Transverse colon (tissue), 4 donors: ENCODE measurements around the gene HOXA3. TPM values are rescaled to one million over a fixed set of nuclear protein-coding genes. Genes with fewer than 3 reads are reported as not detected.

Source experiments
- DNase-seq: peaks from one replicate; pipeline ENCODE4 v3.0.0-alpha.2; 2019
- H3K27ac ChIP-seq, 4 donors: fragments of 200-600 bp; sonication (generic); 2 replicates each; pipeline ENCODE4 v1.5.1; 2016 to 2018; ENCODE audit warnings: inconsistent platforms in 4 of 4
- H3K27me3 ChIP-seq: fragments of 200-600 bp; sonication (generic); 2 replicates; pipeline ENCODE4 v1.5.1; 2017; ENCODE audit warnings: inconsistent platforms
- H3K36me3 ChIP-seq, 4 donors: fragments of 200-600 bp; sonication (generic); 2 replicates each; pipeline ENCODE4 v1.5.1; 2017 to 2019; ENCODE audit warnings: inconsistent platforms in 4 of 4
- H3K4me1 ChIP-seq, 4 donors: fragments of 200-600 bp; sonication (generic); 2 replicates each; pipeline ENCODE4 v1.5.1; 2017 to 2020; ENCODE audit warnings: inconsistent platforms in 4 of 4
- H3K4me3 ChIP-seq, 4 donors: fragments of 200-600 bp; sonication (generic); 1 replicate in 1 of 4; 2 replicates in 3 of 4; pipeline versions ENCODE4 v1.5.1 to v1.6.1; 2017 to 2019; ENCODE audit warnings: inconsistent platforms in 4 of 4
- H3K9me3 ChIP-seq, 2 donors: fragments of 200-600 bp; sonication (generic); 2 replicates each; pipeline ENCODE4 v1.5.1; 2017 to 2019; ENCODE audit warnings: inconsistent platforms in 2 of 2
- EP300 ChIP-seq: sonication (generic); formaldehyde crosslinking; IDR thresholded peaks from one replicate; pipeline ENCODE4 v1.6.1; 2017; ENCODE audit warnings: antibody characterized with exemption, low read depth
- POLR2A ChIP-seq: fragments of 450-650 bp; IDR thresholded peaks from one replicate; pipeline ENCODE4 v1.6.1; 2016; ENCODE audit warnings: antibody characterized with exemption, mild to moderate bottlenecking, moderate library complexity
- POLR2AphosphoS5 ChIP-seq, 3 donors: sonication (generic); formaldehyde crosslinking; IDR thresholded peaks; one replicate each; pipeline ENCODE4 v1.6.1; 2016; ENCODE audit warnings: antibody characterized with exemption in 3 of 3
- WGBS, 2 donors: methylation state at CpG; one replicate each; pipeline ENCODE4 v1.1.5; 2018; ENCODE audit warnings: low coverage in 1 of 2; 5-methylcytosine and 5-hydroxymethylcytosine counted together
- in situ Hi-C, 4 donors: fragments of 200-750 bp; cut with MboI; loops; one replicate each; pipeline versions ENCODE4 v1.15.0 to v1.15.1; 2017; ENCODE audit warnings: low sequenced_read_pairs in 3 of 4, low pct_ligation_motif_present in 1 of 4, low pct_unique_long_range_greater_than_20kb in 1 of 4
- intact Hi-C: fragments of 100-400 bp; cut with DNase I; formaldehyde crosslinking; loops from one replicate; pipeline ENCODE4 v1.15.1; 2023; ENCODE audit warnings: low total_unique reads
- total RNA-seq, 4 donors: library from RNA; depleted of rRNA; stranded (reverse); fragments of >200 nt; gene quantifications; one replicate each; pipeline ENCODE4 v1.1.0, GENCODE V29; 2016
- TF ChIP-seq, protein P1 (sequence below), 5 experiments: fragments of 200-600 bp in 3 of 5; fragments of 450-650 bp in 2 of 5; sonication (generic) in 3 of 5; IDR thresholded peaks; 1 replicate in 2 of 5; 2 replicates in 3 of 5; pipeline ENCODE4 v1.5.1; 2016 to 2017; ENCODE audit warnings: antibody characterized with exemption in 5 of 5, inconsistent platforms in 3 of 5, mild to moderate bottlenecking in 2 of 5, moderate library complexity in 1 of 5

HOXA3 gene
- total RNA-seq, 4 donors from 2014 or later: 14.1 to 27.3 (median 15.7) TPM

DNA sequence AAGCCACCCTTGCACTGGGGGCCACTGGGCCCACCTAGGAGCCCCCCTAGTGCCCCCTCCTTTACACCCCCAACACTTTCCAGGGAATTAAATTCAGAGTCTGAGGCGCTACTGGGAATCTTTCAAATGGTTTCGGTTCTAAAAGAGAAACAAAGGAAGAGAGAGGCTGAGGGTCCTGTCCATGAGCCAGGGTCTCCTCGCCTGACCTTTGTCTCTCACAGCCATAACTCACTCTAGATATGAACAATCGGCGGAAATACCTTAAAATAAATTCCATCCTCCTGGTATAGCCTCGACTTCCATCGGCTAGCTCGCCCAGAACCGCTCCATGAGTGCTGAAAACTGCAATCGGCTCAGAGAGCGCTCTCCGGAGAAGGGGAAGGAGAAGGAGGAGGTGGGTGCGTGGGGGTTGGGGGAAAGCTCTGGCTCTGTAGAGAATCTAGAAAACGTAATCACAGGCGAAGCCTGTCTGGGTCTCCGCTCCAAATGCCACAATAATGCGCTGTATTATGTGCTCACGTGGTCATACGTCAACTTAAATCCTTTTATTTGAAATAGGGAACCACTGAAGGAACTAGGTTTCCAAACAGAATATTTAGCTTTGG, 34.4 kb downstream of the HOXA3 start:
- intact Hi-C loops: no loop called here
- no peak for DNase-seq
- in situ Hi-C loops: no loop called here
- Histone ChIP-seq H3K9me3 (no peaks in the 10 kb centered on the region), H3K27me3 (no peaks in the 10 kb centered on the region), H3K4me3 (peak overlapping the region; percentile 6 to 59 (median 26)), H3K36me3 (no peaks in the 10 kb centered on the region), H3K27ac (peak overlapping the region; percentile 90 to 96 (median 92)), H3K4me1 (peaks cover 25 to 92% (median 73%) of the 10 kb centered on the region in 4 donors)
- WGBS, 2 donors: 45 to 77% methylated on average over 8 to 19 of the region's 19 CpGs
- TF ChIP-seq EP300: no peak
- peak in 1 of 3 donors; percentile 19 for TF ChIP-seq POLR2AphosphoS5 (IDR thresholded peaks at IDR 0.05)

DNA sequence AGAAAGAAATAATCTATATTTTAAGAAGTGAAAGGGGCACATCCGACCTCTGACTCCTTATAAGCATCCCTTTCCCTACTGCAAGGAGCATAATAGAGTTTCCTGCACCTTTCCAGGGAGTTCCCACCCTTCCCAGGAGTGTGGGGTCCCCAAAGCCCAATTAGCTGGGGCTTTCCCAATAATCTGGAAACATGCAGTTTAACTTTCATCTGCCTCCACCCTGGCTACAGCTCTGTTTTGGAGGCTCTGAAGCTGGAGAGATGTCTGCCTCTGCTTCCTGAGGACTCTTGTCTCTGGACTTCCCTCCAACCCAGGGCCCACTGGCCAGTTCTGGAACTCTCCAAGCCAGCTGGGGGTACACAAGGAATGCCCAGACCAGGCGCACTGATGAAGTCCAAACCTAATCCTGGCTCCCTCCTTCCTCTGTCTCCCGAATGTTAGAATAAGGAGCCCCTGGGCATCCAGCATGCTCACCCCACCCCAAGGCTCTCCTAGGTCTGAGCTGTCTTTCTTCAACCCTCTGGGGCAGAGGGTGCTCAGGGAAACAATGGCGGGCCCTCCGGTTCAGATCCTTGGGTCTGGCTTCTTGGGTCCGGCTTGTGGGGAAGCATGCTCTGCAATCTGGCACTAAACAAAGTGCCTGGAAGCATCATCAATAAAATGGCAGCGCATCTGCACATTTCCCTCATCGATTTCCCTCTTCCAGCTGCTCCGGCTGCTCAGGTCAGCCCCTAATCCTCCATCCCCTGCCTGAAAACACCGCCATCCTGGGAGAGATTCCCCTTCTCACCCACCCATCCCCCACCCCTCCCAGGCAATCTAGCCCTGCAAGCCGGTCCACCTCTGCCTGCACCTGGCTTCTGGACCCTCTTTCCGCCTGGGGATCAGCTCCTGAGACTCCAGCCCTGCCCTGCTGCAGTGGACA, 35.2 kb downstream of the HOXA3 start:
- WGBS, 2 donors: 27 to 42% methylated on average over 3 to 12 of the region's 12 CpGs
- no peaks in the 10 kb centered on the region for H3K36me3 ChIP-seq
- DNase-seq: no peak
- H3K9me3 ChIP-seq: no peaks in the 10 kb centered on the region
- H3K27ac ChIP-seq: peak overlapping the region; percentile 90 to 96 (median 92)
- peaks cover 31 to 92% (median 79%) of the 10 kb centered on the region in 4 donors for H3K4me1 ChIP-seq
- H3K4me3 ChIP-seq: peak overlapping the region in 3 of 4 donors; percentile 34 to 59 (median 43)
- H3K27me3 ChIP-seq: no peaks in the 10 kb centered on the region
- intact Hi-C loops: no loop called here
- no peak for TF ChIP-seq POLR2A
- no peak for TF ChIP-seq EP300
- TF ChIP-seq POLR2AphosphoS5 (IDR thresholded peaks at IDR 0.05): no peak
- TF ChIP-seq, protein P1, sequence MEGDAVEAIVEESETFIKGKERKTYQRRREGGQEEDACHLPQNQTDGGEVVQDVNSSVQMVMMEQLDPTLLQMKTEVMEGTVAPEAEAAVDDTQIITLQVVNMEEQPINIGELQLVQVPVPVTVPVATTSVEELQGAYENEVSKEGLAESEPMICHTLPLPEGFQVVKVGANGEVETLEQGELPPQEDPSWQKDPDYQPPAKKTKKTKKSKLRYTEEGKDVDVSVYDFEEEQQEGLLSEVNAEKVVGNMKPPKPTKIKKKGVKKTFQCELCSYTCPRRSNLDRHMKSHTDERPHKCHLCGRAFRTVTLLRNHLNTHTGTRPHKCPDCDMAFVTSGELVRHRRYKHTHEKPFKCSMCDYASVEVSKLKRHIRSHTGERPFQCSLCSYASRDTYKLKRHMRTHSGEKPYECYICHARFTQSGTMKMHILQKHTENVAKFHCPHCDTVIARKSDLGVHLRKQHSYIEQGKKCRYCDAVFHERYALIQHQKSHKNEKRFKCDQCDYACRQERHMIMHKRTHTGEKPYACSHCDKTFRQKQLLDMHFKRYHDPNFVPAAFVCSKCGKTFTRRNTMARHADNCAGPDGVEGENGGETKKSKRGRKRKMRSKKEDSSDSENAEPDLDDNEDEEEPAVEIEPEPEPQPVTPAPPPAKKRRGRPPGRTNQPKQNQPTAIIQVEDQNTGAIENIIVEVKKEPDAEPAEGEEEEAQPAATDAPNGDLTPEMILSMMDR (IDR thresholded peaks at IDR 0.05): no peak
- in situ Hi-C loops: no loop called here

DNA sequence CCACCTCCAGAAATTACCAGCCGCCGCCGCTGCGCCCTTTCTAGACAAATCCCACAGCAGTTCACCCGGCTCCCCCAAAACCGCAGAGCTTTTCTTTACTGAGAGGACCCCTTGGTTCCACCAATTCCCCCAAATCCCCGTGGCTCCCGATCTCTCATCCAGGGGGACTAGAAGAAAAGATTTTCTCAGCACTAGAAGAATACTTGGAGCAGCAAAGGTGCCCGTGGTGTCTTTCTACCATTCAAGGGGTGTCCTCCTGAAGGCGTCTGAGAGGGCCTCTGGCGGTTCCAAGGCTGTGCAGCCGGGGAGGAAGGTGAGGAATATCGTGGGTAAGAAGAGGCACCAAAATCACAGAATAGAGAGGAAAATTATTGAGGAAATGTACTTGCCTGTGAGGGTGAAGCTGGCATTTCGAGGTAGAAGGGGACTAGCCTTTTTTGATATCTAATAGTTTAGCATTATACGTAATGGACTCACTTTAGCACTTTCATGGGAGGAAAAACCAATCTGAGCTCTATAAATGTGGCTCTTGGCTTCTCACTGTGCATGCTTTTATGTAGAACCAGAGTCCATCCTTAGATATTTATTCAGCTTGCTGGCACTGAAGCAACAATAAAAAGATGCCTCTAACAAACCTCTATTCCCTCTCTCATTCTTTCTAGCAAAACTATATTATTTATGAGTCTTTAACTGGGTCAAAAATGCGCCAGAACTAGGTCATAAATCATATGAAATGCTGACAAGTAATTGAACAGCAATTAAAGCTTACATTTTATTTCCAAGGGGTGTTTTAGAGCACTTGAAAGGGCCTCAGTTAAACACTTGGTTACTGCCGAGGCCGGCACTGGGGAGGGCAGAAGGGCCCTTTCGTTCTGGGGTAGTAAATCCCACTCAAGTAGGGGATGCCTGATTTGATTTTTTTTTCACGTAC, 36.1 kb downstream of the HOXA3 start:
- Histone ChIP-seq H3K4me1 (peaks cover 33 to 92% (median 80%) of the 10 kb centered on the region in 4 donors), H3K4me3 (peak overlapping the region; percentile 27 to 59 (median 38)), H3K36me3 (no peaks in the 10 kb centered on the region), H3K27me3 (no peaks in the 10 kb centered on the region), H3K27ac (peak overlapping the region; percentile 90 to 96 (median 92)), H3K9me3 (no peaks in the 10 kb centered on the region)
- intact Hi-C loops: no loop called here
- no peak for DNase-seq
- in situ Hi-C loops: no loop called here
- WGBS, 2 donors: 32% methylated on average over 15 to 20 of the region's 20 CpGs
- no peak for TF ChIP-seq EP300
- peak in 1 of 3 donors; percentile 6 for TF ChIP-seq POLR2AphosphoS5 (IDR thresholded peaks at IDR 0.05)

DNA sequence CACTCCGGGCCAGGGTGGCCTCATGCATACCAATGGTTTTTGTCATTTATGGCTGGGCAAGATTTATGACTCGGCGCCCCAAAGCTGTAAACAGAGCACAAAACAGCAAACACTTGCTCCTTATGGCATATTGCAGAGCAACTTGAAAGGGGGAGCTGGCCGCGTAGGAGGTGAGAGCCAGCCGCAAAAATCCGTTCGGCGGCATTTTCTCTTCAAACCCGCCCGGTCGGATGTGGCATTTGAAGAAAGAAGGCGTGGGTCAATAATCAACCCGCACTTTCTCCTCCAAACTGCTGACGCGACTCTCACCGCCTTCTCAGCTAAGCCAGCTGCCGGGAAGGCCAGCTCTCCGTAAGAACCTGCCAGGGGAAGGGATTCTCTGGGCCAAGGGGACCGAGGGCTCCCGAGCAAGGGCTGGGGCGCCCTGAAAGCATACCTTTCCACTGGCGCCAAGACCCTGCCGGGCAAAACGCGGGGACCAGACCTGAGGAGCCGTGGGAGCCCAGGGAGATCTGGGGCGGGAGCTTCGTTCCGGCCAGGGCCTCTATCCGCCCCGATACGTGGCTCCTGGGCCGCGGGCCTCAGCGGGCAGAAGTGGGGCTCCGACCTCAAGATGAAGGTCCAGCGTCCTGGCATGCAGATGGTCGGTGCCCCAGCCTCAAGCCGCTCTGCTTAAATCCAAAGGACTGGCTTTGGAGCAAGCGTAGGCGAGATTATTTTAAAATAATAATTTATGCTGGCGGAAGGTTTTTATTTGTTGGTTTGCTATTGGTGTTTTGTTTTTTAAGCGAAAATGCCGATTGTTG, 37.0 kb downstream of the HOXA3 start:
- H3K4me3 ChIP-seq: peak overlapping the region; percentile 27 to 59 (median 38)
- intact Hi-C loops (no loop called here), in situ Hi-C loops (no loop called here)
- peak overlapping the region; percentile 90 to 96 (median 92) for H3K27ac ChIP-seq
- TF ChIP-seq POLR2AphosphoS5 (IDR thresholded peaks at IDR 0.05): peak; percentile 76 to 84 (median 81)
- TF ChIP-seq, protein P1 (IDR thresholded peaks at IDR 0.05): no peak
- peak; percentile 65 for TF ChIP-seq POLR2A
- peak; percentile 4 for TF ChIP-seq EP300
- peaks cover 27 to 92% (median 80%) of the 10 kb centered on the region in 4 donors for H3K4me1 ChIP-seq
- WGBS, 2 donors: 36 to 45% methylated on average over 2 to 45 of the region's 45 CpGs
- DNase-seq: peak; percentile 75
- H3K36me3 ChIP-seq: no peaks in the 10 kb centered on the region
- no peaks in the 10 kb centered on the region for H3K27me3 ChIP-seq
- H3K9me3 ChIP-seq: no peaks in the 10 kb centered on the region
